CD4-positive, alpha-beta T cell treated with Interleukin-21 for 1 hour (primary cell): ENCODE measurements around the gene ZMYND10.

ENCODE experiments used
- DNase-seq: peaks from one replicate; pipeline ENCODE4 v3.0.0-alpha.2; 2020

The ZMYND10 gene

DNA sequence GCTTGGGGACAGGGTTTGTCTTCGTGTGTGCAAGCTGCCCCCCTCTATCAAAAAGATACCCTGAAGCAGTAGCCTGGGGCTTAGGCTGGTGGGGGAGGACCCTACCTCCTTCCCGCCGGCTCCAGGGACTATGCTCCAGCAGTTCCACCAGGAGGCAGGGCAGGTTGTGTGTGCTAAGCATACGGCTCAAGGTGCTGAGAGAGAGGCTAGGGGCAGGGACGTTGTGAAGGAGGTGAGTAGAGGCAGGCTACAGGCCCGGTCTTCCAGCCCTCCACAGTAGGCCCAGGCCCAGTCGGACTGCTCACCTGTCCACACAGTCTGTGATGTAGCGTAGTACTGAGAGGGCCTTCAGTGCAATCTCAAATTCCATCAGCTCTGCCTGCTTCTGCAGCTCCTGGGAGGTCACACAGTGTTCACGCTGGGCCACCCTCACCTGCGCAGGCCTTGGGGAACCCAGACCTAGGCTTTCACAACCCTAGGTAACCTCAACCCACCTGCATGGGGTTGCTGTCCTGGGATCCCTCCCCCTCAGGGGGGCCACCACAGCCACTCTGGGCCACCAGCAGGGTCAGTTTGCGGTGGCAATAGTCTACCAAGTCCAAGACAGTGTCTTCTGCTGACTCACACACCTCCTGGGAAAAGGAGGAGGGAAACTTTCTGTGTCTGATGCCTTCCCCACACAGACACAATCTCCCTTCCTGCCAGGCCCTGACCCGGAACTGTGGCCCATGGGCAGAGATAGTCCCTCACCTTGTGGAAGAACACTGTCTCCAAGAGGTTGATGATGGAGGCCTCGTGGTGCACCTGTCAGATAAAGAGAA, 2.5 kb downstream of the ZMYND10 start:
- no peak for DNase-seq

DNA sequence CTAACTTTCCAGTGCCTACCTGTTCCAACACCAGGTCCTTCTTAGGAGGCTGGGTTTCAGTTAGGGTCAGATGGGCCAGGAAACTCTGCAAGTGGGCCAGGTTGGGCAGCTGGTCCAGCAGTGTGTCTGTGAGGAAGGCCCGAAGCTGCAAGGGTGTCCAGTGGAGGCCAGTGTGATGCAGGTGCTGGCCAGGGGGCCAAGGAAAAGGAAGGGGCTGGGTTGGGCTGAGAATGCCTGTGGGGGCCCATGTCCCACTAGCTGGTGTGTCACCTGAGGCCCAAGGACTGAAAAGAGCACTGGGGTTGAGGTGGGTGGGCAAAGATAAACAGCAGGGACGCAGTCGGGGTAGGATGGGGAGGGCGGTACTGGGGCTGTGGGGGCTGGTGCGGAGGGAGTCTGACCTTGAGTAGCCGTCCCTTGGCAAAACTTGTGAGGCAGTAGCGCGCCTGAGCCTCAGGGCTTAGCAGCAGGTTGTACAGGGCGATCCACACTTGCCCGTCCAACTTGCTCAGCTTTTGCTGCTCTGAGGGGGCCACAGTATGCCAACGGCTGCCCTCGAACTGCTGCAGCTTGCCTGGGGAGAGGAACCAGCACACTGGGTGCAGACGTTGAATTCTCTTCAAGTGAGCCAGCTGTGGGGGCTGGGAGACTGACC, 3.4 kb downstream of the ZMYND10 start:
- DNase-seq: no peak

DNA sequence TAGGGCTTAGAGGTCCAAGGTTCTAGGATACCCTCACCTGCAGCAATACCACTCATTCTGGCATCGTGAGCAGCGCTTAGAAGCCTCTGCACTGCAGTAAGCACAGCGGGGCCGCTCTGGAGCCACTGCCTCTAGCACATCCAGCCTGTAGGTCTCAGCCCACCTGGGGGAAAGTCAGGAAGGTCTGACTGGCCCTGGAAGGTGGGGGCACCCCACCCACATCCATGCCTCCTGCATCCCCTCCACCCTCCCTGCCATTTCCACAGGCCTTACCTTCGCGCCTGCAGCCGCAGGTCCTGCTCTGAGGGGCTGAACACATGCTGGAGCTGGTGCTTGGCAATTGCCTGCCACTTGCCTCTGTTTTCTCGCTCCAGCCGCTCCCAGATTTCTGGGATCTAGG, 4.0 kb downstream of the ZMYND10 start:
- no peak for DNase-seq

DNA sequence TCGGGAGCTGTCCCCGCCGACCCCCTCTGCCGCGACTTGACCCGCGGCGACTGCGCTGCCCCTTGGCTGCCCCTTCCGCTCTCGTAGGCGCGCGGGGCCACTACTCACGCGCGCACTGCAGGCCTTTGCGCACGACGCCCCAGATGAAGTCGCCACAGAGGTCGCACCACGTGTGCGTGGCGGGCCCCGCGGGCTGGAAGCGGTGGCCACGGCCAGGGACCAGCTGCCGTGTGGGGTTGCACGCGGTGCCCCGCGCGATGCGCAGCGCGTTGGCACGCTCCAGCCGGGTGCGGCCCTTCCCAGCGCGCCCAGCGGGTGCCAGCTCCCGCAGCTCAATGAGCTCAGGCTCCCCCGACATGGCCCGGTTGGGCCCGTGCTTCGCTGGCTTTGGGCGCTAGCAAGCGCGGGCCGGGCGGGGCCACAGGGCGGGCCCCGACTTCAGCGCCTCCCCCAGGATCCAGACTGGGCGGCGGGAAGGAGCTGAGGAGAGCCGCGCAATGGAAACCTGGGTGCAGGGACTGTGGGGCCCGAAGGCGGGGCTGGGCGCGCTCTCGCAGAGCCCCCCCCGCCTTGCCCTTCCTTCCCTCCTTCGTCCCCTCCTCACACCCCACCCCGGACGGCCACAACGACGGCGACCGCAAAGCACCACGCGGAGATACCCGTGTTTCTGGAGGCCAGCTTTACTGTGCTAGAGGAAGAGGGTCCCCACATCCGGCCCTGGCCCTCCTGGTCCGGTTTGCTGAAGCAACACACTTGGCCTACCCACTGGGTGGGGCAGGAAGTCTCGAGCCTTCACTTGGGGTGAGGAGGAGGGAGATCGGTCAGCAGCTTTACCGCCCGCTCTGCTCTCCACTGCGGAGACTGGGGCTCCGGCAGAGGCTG, 4.8 kb downstream of the ZMYND10 start, which contains the start of gene RASSF1:
Gene RASSF1 (minus strand): TSS at position 389 of the 882 bp plus-strand sequence. CDS start 31 bp downstream, at position 358.
- peak; percentile 81 for DNase-seq

DNA sequence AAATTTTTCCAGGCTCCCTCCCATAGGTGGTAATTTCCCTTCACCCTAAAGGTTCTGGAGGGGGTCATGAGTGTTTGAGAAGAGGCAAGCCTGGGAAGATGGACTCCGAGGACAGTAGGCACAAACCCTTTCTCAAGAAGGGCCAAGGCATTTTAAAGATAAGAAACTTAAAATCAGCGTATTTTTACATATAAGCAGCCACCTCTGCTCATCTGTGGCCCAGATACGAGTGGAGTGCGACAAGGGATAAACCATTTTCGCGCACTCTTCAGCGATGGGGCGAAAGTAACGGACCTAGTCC, 5.4 kb downstream of the ZMYND10 start:
- DNase-seq: no peak

DNA sequence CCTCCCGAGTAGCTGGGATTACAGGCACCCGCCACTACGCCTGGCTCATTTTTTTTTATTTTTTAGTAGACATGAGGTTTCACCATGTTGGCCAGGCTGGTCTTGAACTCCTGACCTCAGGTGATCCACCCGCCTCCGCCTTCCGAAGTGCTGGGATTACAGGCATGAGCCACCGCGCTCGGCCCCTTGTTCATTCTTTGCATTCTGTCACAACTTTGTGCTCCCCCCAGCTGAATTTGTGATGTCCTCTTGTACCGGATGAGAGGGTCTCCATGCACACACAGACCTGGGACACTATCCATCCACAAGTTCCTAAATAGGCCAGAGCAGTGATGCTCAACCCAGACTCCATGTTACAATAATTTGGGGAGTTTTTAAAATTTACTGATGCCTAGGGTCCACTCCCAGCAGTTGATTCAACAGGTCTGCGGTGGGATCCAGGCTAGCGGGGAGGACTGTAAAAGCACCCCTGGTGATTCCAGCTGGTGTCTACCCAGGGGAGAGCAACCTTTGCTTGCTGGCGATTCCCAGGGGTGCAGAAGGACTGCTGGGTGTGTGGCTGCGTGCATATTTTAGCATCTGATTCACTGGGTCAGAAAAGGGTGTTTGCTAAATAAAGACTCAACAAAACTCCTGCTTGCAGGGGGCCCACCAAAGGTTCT, 5.9 kb downstream of the ZMYND10 start:
- DNase-seq: no peak

DNA sequence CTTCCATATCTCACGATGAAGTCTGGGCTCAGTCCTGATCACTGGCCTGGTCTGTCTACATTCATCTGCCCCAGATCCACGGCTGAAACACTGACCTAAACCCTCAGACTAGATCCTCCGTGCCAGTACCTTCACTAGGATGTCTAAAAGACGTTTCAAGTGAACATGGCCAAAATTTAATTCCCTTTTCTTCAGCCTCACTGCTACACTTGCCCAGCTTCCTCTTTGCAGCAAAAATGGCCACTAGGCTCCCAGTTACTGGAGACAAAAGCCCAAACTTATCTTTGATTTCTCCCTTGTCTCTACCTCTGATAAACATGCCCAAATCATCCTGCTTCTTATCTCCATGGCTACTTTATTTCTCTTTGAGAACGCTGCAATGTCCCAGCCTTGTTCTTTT, 6.6 kb downstream of the ZMYND10 start:
- no peak for DNase-seq

DNA sequence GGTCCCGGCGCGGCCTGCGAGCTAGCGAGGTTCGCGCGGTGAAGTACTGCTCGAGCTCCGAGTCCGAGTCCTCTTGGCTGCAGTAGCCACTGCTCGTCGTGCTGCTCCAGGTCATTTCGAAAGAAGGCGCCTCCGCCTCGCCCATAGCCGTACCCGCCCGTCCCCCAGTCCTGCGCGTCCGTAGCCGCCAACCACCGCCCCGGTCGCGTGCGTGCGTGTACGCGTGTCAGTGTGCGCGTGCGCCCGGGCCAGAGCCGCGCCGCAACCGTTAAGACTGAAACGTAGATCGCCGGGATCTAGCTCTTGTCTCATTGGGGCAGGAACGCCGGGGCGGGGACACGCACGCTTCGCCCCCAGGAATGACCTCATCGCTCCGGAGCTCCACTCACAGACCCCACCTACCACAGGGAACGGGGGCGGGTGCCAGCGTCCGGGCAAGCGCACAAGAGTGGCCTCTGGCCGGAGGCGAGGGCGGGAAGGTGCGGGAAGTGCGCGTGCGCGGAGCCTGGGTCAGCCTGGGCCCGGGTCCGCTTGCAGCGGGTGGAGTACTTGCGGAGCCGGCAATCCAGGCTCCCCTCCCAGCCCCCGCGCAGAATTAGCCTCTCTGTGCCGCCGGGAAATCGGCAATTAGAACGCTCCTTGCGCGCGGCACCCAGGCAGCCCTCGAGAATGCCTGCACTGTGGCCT, 8.2 kb downstream of the ZMYND10 start:
- DNase-seq: peak; percentile 95

DNA sequence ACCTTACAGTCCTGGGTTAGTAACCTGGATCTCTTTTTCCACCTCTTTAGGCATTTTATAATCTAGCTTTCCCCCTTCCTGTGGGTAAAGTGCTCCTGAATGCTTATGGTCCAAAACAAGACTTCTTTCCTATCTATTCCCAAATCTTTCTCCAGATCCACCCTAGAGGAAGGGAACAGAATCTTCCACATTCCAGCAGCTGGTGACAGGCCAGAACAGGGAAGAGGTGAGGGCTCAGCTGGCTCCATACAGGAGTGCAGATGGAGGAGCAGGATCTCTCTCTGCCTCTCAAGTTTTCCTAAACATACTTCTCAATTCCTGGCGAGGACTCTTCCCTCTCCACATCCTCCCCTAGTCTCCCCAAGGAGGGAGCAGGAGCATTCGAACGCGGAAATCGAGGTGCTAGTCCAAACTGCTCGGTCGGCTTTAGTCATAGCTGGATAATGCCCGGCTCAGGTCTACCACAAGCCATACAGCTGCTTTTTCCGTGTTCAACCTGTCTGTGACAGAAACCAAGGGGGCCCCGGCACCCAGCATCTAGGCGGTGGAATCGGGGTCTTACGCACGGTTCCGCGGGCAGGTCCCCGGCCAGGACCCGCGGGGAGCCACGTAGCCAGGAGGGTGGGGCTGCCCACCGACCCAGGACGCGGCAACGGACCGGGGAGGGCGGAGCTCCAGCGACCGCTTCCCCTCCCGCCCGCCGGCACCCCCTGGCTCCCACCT, 8.9 kb downstream of the ZMYND10 start:
- DNase-seq: no peak

DNA sequence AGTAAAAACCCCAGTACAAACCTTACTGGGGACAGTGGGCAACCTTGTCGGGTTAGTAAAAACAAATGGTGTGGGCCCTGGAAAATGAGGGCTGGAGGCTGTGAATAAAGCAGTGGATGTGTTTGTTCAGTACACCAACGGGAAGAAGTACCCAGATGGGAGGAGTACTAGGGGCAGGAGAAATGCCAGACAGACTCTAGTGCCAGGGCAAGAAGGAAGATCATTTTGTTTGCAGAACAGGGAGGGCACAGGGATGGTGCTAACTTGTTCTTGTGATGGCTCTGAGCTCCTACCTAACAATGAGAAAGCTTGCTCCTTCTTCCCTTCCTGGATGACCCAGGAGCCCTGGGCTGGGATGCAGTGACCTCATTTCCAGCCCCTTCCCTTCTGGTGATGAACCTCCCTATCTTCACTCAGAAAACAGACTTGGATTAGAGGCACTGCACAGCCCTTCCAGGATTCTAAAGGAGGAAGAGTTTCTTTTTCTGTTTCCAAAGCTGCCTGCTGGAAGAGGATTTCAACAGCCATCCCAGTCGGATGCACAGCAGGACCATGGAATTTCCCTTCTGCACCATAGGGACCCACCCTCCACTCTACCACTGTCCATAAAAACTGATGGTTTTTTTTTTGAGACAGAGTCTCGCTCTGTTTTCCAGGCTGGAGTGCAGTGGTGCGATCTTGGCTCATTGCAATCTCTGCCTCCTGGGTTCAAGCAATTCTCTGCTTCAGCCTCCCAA, 11.0 kb downstream of the ZMYND10 start:
- no peak for DNase-seq

DNA sequence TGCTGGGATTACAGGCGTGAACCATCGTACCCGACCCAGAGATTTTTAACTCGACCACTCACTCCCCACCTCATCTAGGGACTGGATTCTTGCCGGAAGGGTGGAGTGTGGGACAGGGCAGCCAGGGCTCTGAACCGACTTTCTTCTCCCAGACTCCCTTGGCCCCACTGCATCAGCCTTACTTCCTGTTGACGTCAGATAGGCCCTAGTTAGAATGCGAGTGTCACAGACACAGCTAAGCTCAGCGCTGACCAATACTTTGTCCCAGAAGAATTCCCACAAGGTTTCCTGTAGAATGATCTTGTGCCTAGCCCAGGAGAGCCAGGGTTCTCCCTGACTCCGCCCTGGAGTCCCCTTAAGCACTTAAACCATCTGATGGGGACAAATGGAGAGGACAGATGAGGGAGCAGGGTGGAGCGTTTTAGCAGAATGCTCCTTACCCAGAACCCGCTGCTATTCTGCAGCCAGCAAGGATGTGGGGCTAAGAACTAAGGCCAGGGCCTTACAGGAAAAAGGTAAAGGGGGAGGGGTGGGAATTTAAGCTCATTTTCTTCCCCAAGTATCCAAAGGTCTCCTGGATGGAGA, 11.7 kb downstream of the ZMYND10 start:
- DNase-seq: peak; percentile 33

DNA sequence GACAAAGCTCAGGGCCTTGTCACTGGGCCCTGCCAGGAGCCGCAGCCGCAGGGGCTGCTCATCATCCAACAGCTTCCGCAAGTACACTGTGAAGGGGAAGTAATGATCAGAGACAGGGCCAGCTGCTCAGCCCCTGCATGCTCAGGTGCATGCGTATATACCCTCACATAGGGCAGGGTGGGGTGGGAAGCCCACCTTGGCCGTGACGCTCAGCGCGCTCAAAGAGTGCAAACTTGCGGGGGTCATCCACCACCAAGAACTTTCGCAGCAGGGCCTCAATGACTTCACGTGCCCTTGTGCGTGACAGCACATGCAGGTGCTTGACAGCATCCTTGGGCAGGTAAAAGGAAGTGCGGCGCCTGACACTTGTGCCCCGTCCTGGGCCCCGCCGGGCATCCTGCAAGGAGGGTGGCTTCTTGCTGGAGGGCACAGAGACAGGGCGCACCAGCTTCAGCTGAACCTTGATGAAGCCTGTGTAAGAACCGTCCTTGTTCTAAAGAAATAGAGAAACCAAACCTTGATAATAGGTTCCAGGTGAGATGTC, 14.1 kb downstream of the ZMYND10 start:
- DNase-seq: no peak

DNA sequence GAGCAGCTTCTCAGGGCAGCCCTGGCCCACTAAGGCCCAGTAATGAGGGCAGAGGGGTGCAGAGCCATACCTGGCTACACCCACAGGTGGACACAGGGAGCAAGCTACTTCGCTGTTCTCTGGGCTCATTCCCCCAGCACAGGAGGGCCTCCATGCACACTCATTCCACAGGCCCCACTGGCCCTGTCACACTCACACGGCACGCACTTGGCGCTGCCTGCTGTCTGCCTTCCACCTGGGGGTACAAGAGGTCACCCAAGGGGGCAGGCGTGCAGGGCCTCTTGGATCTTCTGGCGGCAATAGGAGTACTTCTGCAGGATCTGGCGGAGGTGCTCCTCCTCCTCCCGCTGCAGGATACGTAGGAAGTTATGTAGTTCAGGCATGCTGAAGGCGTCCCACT, 15.2 kb downstream of the ZMYND10 start:
- DNase-seq: no peak

DNA sequence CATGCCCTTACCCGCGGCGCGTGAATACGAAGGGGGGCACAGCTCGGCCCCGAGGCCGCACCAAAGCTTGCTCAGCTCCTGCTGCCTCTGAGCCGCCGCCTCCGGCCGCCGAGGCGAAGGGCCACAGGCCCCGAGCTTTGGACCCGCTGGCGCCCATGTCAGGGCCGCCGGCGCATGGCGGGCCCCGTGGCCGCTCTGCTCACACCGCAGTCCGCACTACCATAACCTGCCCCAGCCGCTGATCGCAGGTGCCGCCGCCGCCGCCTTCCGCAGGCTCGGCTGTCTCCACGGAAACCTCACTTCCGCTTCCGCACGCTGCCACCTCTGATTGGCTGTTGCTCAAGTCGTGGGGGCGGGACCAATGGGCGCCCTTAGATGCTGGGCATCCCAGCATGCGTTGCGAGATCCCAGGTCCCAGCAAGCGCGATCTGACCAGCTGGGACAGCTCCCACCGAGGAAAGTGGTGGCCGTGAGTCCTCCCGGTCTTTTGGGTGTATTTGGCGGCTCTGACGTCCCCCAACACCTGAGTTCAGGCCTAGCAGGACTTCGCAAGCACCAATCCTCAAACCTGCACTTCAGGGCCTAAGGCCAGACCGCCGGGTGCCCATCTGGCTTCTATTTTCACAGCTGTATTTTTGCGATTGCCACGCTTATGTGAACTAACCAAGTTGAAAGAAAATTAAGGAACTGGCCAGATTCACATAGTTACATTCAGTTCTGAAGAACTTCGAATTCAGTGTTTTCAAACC, 17.4 kb downstream of the ZMYND10 start, which contains the start of gene TUSC2:
Gene TUSC2 (minus strand): TSS at position 281 of the 749 bp plus-strand sequence. CDS start 124 bp downstream, at position 157.
- DNase-seq: peak; percentile 96

DNA sequence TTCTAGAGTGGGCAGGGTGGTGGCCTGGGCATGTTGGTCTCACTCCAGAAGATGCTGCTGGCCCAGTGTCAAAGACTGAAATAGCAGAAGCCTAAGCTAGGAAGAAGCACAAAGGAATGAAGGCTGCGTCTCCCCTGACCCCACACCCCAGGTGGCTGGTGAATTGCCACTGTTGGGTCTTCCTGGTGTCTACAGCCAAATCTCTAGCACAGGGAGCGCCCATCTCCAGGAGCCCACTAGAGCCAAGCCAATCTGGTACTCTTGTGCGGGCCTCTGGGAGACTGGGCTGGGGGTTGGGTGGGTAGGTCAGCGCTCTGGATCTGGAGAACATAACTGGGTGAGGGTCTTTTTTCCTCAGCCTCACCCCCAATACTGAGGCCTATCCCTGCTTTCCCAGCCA, 18.4 kb downstream of the ZMYND10 start:
- DNase-seq: no peak

DNA sequence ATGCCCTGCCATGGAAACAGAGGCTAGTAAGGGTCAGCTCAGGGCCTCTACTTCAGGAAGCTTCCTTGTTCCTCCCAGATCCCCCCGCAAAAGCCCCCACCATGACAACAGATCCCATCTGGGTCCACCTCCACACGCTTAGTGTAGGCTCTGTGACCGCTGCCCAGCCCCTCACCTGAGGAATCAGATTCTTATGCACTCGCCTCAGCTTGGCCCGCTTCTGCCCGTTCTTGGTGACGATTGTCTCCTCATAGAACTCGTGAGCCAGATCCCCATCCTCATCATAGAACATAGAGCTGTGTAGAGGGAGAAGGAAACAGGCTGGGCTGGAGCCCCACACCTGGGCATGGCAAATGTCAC, 19.4 kb downstream of the ZMYND10 start:
- DNase-seq: no peak

DNA sequence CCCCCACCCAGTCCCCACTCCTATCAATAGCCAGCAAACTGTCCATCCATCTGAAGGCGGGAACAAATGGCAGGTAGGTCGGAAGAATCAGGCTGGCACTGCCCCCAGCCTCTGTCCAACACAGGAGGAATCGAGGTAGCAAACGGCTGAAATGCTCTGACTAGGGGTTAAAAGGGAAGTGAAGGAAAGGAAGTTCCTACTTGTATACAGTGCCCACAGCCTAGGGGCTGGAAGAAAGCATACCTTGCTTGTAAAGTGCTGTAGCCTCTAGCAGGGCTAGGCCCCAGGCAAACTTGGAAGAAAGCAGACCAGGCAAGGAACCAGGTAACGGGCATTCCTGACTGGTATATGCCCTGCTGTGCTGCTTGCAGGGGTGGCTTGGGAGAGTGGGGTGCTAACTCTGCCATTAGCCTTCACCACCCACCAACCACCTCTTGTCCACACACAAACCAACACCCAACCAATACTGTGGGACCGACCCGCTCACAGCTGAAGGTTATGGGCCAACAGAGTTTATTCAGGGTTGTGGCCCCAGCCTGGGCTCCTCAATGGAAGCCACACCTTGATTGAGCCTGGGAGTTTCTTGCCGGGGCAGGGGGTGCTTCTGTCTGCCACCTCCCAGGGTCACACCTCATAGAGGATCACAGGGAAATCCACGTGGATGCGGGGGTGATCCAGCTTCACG, 19.9 kb downstream of the ZMYND10 start:
- DNase-seq: no peak

DNA sequence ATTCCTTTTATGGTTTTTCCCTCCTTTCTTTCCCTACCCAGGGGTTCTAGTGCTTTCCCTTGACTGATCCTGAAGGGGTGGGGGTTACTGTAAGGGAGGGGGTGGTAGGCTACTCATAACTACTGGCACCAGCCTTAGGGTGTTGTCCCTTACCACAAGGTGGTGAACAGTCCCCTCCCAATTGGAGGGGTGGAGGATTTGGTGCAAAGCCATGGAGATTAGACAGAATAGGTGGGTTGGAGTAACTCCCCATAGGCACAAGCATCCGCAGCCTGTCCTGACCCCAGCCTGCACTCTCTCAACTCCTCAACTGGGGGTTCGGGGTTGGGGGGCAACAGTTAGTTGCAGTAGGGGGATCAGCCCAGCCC, 20.4 kb downstream of the ZMYND10 start:
- no peak for DNase-seq
